ENCODE data around the gene CFAP97.

CFAP97 gene

GRCh38 chr4:185196437-185196836 is 7.4 kb downstream of the CFAP97 start:
- no peak for DNase-seq

DNA sequence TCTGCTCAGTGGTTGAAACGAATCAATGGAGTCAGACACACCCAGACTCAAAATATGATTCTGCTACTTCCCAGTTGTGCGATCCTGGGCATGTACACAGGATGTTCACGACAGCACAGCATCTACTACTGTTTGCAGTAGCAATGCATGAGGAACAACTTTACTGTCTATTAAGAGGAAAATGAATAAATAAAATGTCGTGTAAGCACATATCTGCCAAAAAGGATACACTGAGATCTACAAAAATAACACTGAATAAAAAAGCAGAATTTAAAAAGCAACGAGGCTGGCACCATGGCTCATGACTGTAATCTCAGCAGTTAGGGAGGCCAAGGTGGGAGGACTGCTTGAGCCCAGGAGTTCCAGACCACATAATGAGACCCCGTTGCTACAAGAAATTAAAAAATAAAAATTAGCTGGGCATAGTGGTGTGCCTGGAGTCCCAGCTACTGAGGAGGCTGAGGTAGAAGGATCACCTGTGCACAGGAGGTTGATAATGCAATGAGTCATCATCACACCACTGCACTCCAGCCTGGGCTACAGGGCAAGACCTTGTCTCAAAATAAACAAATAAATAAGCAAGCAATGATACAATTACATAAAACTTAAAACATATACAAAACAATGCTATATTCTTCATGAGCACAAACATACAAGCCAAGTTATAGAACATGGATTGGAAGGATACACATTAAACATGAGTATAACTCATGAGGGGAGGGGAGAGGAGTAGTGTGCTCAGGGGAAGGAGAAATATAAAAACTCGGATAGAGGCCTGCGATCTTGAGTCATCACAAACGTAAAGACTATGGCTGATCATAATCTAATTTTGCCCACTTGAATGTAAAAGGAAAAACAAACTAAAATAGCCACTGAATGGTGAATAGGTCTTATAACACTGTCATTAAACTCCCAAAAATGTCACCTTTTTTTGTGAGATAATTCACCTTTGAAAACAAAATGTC is 8.6 kb downstream of the CFAP97 start:
- no peak for DNase-seq

DNA sequence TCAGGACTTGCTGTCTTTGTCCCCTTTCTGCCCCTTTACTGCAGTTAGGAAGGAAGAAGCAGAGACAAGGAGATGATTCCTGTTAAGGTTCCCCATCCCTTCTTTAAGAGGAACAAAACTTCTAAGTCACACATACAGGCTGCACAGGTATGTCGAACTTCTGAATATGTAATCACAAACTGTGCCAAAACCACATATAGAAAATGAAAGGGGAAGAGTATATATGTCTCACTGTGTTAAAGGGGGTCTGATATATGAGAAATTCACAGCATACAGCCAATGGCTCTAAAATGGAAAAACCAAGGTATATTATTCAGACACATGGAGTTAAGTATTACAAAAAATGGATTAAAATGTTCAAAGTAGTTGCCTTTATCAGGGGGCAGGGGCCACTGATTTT is 11.7 kb downstream of the CFAP97 start:
- DNase-seq = no peak

DNA sequence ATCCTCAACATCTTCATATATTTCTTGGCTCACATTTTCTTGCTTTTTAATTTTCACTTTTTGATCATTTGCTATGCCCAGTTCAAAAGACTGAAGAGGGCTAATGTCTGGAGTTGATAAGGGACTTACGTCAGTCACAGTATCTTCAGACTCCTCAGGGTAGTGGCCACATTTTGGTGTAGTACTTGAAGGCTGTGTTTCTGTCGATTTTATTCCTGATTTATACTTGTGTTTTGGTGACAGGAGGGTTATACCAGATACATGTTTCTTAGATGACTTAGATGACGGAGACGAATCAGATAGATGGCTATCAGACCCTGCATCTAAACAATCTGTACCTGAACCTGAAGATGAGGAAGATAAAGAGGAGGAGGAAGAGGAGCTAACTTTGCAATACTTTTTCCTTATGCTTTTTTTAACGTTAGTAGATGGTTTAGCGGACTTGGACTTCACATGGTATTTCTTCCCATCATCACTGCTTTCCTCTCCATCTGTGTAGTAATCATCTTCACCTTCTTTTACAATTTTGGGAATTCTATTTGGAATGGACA is 13.4 kb downstream of the CFAP97 start:
- DNase-seq = no peak

DNA sequence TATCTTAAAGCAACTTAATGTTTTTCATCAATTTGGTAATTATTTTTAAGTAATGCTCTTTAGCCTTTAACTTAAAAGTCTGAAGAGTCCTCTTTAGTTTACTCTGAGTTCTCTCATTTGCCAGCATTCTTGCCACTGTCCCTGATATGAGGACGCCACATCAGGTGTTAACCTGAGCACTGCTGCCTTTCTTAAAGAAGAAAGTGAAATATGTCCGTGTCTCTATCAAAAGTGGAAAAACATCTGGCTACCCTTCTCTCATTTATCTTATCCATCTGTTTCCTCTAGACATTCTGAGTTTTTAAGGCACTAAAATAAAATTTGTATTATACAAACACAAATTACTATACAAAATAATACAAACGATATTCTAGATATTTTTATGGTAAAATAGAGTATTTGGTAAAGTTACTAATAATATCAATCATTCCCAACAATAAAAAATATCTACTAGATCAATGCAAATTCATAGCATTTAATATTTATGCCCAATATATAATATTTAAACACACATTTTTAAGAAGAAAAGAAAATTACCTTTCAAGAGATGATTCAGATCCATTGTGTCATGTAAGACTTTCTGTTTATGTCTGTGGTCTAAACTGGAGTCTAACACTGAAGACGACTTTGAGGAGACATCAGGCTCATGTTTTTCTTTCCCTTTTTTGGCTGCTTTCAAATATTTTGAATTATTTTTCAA is 14.0 kb downstream of the CFAP97 start:
- DNase-seq = no peak

DNA sequence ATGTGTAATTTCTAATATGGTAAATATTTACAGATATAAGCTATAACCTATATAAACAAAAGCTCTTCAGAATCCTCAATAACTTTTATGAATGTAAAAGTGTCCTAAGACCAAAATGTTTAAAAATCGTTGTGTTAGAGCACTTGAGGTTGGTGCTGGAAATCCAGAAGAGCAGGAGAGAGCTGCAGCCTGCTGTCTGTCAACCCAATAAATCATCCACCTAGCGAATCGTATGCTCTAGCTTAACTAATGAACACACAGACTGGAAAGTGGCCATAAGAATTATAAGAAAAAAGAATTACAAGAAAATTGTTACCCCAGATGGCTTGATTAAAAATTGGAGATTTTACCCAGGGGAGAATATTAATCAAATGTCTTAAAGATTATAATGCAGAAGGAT is 17.0 kb downstream of the CFAP97 start:
- DNase-seq = peak in 1 of 2 experiments; percentile 10

DNA sequence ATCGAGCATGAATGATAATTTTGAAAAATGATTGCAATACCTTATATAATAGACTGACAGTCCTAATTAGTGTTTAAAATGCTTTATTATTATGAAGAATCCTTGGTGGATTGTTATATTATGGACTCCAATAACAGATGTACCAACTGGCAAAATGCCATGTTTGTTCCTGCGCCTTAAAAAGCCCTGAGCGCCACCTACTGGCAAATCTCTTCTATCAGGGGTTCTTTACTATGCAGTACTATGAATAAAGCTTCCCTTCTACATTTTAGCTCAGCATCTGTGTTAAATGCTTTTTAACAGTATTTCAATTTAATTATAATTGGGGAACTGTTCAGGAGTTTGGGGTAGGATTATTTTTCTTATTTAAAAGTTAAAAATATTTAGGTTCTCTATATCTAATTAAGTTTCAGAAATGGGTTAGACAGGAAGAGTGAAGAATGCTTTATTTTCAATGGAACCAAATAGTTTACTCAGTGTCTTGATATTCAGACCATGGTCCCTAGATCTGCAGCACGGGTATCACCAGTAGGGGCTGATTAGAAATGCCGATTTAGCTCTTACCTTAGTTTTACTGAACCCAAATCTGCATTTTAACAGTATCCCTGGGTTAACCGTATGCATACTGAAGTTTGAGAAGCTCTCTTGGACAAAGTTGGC is 20.0 kb downstream of the CFAP97 start:
- peak; percentile 68 to 94 for DNase-seq

DNA sequence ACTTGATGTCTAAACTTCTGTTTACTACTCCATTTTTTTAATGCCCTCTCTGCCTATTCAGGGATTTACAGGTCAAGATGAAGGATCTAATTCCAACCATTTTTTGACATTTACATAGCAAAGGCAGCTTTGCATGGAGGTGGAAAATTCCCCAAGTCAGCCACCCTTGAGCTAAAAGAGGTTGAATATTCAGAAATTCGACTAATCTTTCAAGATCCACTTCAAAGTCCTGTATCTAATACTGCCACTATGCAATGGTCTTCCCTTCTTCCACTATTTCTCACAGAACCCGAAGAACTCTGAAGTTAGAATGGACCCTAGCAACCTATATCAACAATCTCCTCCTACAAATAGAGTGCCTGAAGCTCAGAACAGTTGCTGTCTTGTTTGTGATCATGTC is 21.6 kb downstream of the CFAP97 start:
- no peak for DNase-seq

DNA sequence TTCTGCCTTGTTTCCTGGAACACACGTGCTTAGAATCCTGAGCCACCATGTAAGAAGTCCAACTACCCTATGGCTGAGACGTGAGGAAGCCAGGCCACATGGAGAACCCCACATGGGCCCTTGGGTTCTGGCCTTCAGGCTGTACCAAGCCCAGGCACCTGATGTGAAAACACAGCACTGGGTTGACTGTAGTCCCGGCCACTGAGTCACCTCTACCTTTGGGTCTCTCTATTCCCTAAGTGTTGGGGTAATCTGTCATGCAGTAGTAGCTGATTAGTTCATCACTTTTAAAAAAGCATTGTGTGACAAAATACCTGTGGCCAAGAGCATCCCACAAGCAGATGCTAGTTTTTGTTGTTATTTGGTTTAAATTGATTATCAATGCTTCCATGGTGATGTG is 24.3 kb downstream of the CFAP97 start:
- no peak for DNase-seq

- no peak for DNase-seq
Measured at GRCh38 chr4:185171373-185172071, 32.3 kb downstream of the CFAP97 start.

- no peak for DNase-seq
Measured at GRCh38 chr4:185167234-185167633, 36.6 kb downstream of the CFAP97 start.

GRCh38 chr4:185165605-185166063 is 38.2 kb downstream of the CFAP97 start:
- DNase-seq = no peak

DNA sequence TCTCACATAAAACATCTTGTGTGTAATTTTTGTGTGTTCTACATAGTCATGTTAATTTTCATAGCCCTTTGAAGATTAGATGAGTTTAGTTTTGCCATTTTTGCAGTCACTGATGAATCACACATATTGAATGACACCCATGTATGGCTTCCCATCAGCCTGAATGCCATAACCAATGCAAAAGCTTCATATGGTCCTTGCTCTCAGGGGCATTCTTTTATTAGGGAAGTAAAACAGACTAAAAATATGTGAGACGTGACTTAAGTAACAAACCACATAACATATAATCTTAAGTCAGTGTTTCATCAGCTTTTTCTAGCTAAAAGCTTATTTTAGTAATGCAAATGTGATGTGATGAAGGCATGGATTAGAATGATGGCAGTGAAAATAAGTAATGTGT is 52.5 kb downstream of the CFAP97 start:
- no peak for DNase-seq

- no peak for DNase-seq
Measured at GRCh38 chr4:185149392-185149791, 54.4 kb downstream of the CFAP97 start.

DNA sequence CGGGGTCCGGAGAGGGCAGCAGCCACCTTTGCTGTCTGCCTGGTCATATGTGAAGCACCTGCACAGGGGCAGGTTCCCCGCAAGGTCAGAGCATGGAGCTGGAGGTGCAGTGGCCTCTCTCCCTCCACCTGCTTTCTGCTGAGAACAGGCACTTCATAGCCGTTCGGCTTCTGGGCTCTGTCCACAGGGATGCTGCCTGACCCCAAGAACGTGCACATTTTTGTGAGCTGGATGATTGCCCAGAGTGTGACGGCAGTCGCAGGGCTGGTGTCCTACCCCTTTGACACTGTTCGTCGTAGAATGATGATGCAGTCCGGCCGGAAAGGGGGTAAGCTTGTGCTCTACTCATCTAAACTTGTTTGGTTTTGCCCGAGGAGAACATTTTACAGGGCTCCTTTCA is 58.2 kb downstream of the CFAP97 start:
- no peak for DNase-seq

- DNase-seq = no peak
Measured at GRCh38 chr4:185144601-185145240, 59.1 kb downstream of the CFAP97 start.

GRCh38 chr4:185143601-185143969 is 60.2 kb downstream of the CFAP97 start:
- peak in 1 of 2 experiments; percentile 24 for DNase-seq

GRCh38 chr4:185142912-185143600 is 60.7 kb downstream of the CFAP97 start, which contains the start of gene SLC25A4:
TSS of gene SLC25A4 (plus strand) at chr4:185143266. CDS start at chr4:185143373, 107 bp downstream.
- DNase-seq = peak; percentile 67 to 91

- DNase-seq = no peak
Measured at GRCh38 chr4:185142564-185142911, 61.3 kb downstream of the CFAP97 start.

DNA sequence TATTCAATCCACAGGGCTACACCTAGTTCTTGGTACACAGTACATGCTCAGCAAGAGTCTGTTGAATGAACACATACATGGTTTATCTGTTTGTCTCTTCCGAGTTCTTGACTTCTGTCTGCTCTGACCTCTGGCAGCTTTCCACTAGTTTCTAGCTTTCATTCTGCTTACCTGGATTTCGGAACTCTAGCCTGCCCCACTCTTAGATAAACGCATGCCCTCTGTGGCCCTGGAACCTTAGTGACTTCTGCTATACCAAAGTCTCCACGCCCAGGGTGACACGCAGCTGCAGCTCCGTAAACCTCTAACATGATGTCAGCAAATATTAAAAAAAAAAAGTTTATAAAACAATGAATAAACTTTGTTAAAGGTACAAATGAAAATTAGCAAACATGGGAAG is 62.0 kb downstream of the CFAP97 start:
- DNase-seq = no peak

GRCh38 chr4:185139736-185140135 is 64.1 kb downstream of the CFAP97 start:
- no peak for DNase-seq
